Measurements from ENCODE around the gene NFATC4. TPM values are rescaled to one million over a fixed set of nuclear protein-coding genes. Genes with fewer than 3 reads are reported as not detected.
"Not testable (repeated sequence)": the region's sequence is repeated elsewhere in the genome, so short reads cannot be mapped to it uniquely, and the experiment has no call there.

NFATC4 gene
- total RNA-seq, result not detected
- total RNA-seq, result 0 to 0.12 reads per million in 2 donors

- peak within 1 kb of the TSS; percentile 83 for H3K4me3 Mint-ChIP-seq
- H3K36me3 Mint-ChIP-seq (ENCODE audit: low read depth), result no peaks in the 10 kb centered on the region
- ATAC-seq (no peak), DNase-seq (no peak)
- no peak within 1 kb of the TSS for H3K27ac Mint-ChIP-seq
- H3K9me3 ChIP-seq (ENCODE audit: control insufficient read depth, low read length, poor library complexity, severe bottlenecking), result no peaks in the 10 kb centered on the region
- peaks cover 27% of the 10 kb centered on the region for H3K4me1 Mint-ChIP-seq
- H3K27me3 Mint-ChIP-seq, result peaks cover 46% of the 10 kb centered on the region
These were observed at the start of gene NFATC4 for GRCh38 chr14:24367514-24368211. NFATC4 (plus strand) TSS chr14:24368184; CDS start chr14:24368341, 157 bp downstream.

- H3K36me3 Mint-ChIP-seq (ENCODE audit: low read depth), result no peaks in the 10 kb centered on the region
- peaks cover 13% of the 10 kb centered on the region for H3K4me1 Mint-ChIP-seq
- no peak overlapping the region for H3K4me3 Mint-ChIP-seq
- H3K9me3 ChIP-seq (ENCODE audit: control insufficient read depth, low read length, poor library complexity, severe bottlenecking), result no peaks in the 10 kb centered on the region
- H3K27me3 Mint-ChIP-seq, result peaks cover 25% of the 10 kb centered on the region
- ATAC-seq (no peak), DNase-seq (no peak)
- no peak overlapping the region for H3K27ac Mint-ChIP-seq
These were observed 46.6 kb upstream of the NFATC4 start for GRCh38 chr14:24321212-24321975.

- no peak for ATAC-seq
- Mint-ChIP-seq H3K4me1 (peaks cover 16% of the 10 kb centered on the region), H3K4me3 (no peak overlapping the region)
These were observed 45.3 kb upstream of the NFATC4 start for GRCh38 chr14:24322672-24323071.

GRCh38 chr14:24323341-24323740 is 44.6 kb upstream of the NFATC4 start:
- H3K9me3 ChIP-seq (ENCODE audit: control insufficient read depth, low read length, poor library complexity, severe bottlenecking), result no peaks in the 10 kb centered on the region
- Mint-ChIP-seq H3K27ac (peak overlapping the region; percentile 24), H3K4me1 (peaks cover 16% of the 10 kb centered on the region), H3K36me3 (ENCODE audit: low read depth) (no peaks in the 10 kb centered on the region), H3K27me3 (peaks cover 25% of the 10 kb centered on the region), H3K4me3 (no peak overlapping the region)
- DNase-seq (no peak), ATAC-seq (no peak)

More at GRCh38 chr14:24322672-24323071, 45.3 kb upstream of the NFATC4 start:
- Mint-ChIP-seq H3K27me3 (peaks cover 25% of the 10 kb centered on the region), H3K27ac (no peak overlapping the region), H3K36me3 (ENCODE audit: low read depth) (no peaks in the 10 kb centered on the region)
- no peaks in the 10 kb centered on the region for H3K9me3 ChIP-seq (ENCODE audit: control insufficient read depth, low read length, poor library complexity, severe bottlenecking)
- no peak for DNase-seq

- ATAC-seq (no peak), DNase-seq (no peak)
- Mint-ChIP-seq H3K27me3 (peaks cover 22% of the 10 kb centered on the region), H3K27ac (no peak overlapping the region), H3K4me1 (peaks cover 19% of the 10 kb centered on the region), H3K36me3 (ENCODE audit: low read depth) (no peaks in the 10 kb centered on the region), H3K4me3 (no peak overlapping the region)
- H3K9me3 ChIP-seq (ENCODE audit: control insufficient read depth, low read length, poor library complexity, severe bottlenecking), result no peaks in the 10 kb centered on the region
These were observed 44.0 kb upstream of the NFATC4 start for GRCh38 chr14:24324024-24324423.

- peak overlapping the region; percentile 41 for H3K27ac Mint-ChIP-seq
- no peak overlapping the region for H3K4me3 Mint-ChIP-seq
- H3K4me1 Mint-ChIP-seq, result peaks cover 29% of the 10 kb centered on the region
- no peaks in the 10 kb centered on the region for H3K36me3 Mint-ChIP-seq (ENCODE audit: low read depth)
- no peak for ATAC-seq
- no peaks in the 10 kb centered on the region for H3K9me3 ChIP-seq (ENCODE audit: control insufficient read depth, low read length, poor library complexity, severe bottlenecking)
- H3K27me3 Mint-ChIP-seq, result peaks cover 14% of the 10 kb centered on the region
- DNase-seq, result no peak
These were observed 42.9 kb upstream of the NFATC4 start for GRCh38 chr14:24325041-24325530.

- H3K9me3 ChIP-seq (ENCODE audit: control insufficient read depth, low read length, poor library complexity, severe bottlenecking), result no peaks in the 10 kb centered on the region
- Mint-ChIP-seq H3K36me3 (ENCODE audit: low read depth) (no peaks in the 10 kb centered on the region), H3K27ac (no peak overlapping the region), H3K4me3 (no peak overlapping the region), H3K27me3 (peaks cover 17% of the 10 kb centered on the region), H3K4me1 (peaks cover 36% of the 10 kb centered on the region)
- DNase-seq (no peak), ATAC-seq (no peak)
These were observed 42.0 kb upstream of the NFATC4 start for GRCh38 chr14:24325963-24326362.

GRCh38 chr14:24327303-24327702 is 40.7 kb upstream of the NFATC4 start:
- no peaks in the 10 kb centered on the region for H3K9me3 ChIP-seq (ENCODE audit: control insufficient read depth, low read length, poor library complexity, severe bottlenecking)
- H3K4me3 Mint-ChIP-seq, result no peak overlapping the region
- DNase-seq (no peak), ATAC-seq (no peak)
- no peaks in the 10 kb centered on the region for H3K36me3 Mint-ChIP-seq (ENCODE audit: low read depth)
- peaks cover 43% of the 10 kb centered on the region for H3K4me1 Mint-ChIP-seq
- peaks cover 20% of the 10 kb centered on the region for H3K27me3 Mint-ChIP-seq
- no peak overlapping the region for H3K27ac Mint-ChIP-seq

GRCh38 chr14:24327914-24328313 is 40.1 kb upstream of the NFATC4 start:
- DNase-seq; H3K9me3 ChIP-seq (ENCODE audit: control insufficient read depth, low read length, poor library complexity, severe bottlenecking); H3K36me3 Mint-ChIP-seq (ENCODE audit: low read depth); H3K4me3 Mint-ChIP-seq; ATAC-seq: not testable (repeated sequence)
- peaks cover 47% of the 10 kb centered on the region for H3K4me1 Mint-ChIP-seq
- H3K27me3 Mint-ChIP-seq, result peaks cover 21% of the 10 kb centered on the region
- peak overlapping the region; percentile 29 for H3K27ac Mint-ChIP-seq

- Mint-ChIP-seq H3K4me1 (peaks cover 45% of the 10 kb centered on the region), H3K27ac (peak overlapping the region; percentile 29), H3K36me3 (ENCODE audit: low read depth) (no peaks in the 10 kb centered on the region), H3K4me3 (no peak overlapping the region), H3K27me3 (peaks cover 19% of the 10 kb centered on the region)
- ATAC-seq (no peak), DNase-seq (no peak)
- no peaks in the 10 kb centered on the region for H3K9me3 ChIP-seq (ENCODE audit: control insufficient read depth, low read length, poor library complexity, severe bottlenecking)
These were observed 38.8 kb upstream of the NFATC4 start for GRCh38 chr14:24329073-24329663.

GRCh38 chr14:24329736-24330135 is 38.2 kb upstream of the NFATC4 start:
- Mint-ChIP-seq H3K27ac (peak overlapping the region; percentile 29), H3K36me3 (ENCODE audit: low read depth) (no peaks in the 10 kb centered on the region), H3K27me3 (peaks cover 19% of the 10 kb centered on the region), H3K4me1 (peaks cover 45% of the 10 kb centered on the region), H3K4me3 (no peak overlapping the region)
- H3K9me3 ChIP-seq (ENCODE audit: control insufficient read depth, low read length, poor library complexity, severe bottlenecking), result no peaks in the 10 kb centered on the region
- peak; percentile 51 for ATAC-seq
- peak in 1 of 3 donors; percentile 27 for DNase-seq

GRCh38 chr14:24330973-24331674 is 36.9 kb upstream of the NFATC4 start:
- peaks cover 1% of the 10 kb centered on the region for H3K36me3 Mint-ChIP-seq (ENCODE audit: low read depth)
- H3K27ac Mint-ChIP-seq, result peak overlapping the region; percentile 94
- no peak for ATAC-seq
- H3K4me1 Mint-ChIP-seq, result peaks cover 47% of the 10 kb centered on the region
- DNase-seq, result no peak
- peaks cover 26% of the 10 kb centered on the region for H3K27me3 Mint-ChIP-seq
- no peak overlapping the region for H3K4me3 Mint-ChIP-seq
- no peaks in the 10 kb centered on the region for H3K9me3 ChIP-seq (ENCODE audit: control insufficient read depth, low read length, poor library complexity, severe bottlenecking)
